ENCODE results near the gene CUX1.

The CUX1 gene

GRCh38 chr7:102317231-102318059 is 500.0 kb downstream of the CUX1 start:
- H3K4me1 ChIP-seq (ENCODE audit: control insufficient read depth, insufficient read depth, low read length): no peaks in the 10 kb centered on the region
- H3K9me3 ChIP-seq (ENCODE audit: control insufficient read depth, insufficient read depth, low read depth, low read length): no peaks in the 10 kb centered on the region
- CTCF ChIA-PET: interaction anchor here (0.9 kb wide), 1 partner anchor 17 kb away, joined by 3 read pairs; no protein-coding TSS in a partner anchor
- H3K27ac ChIP-seq (ENCODE audit: extremely low read depth, low read depth, low read length): no peak overlapping the region
- POLR2A ChIA-PET: no interaction called here
- no peak overlapping the region for H3K4me3 ChIP-seq (ENCODE audit: low read depth, low read length)
- TF ChIP-seq KLF16 (tag by site-specific recombination; IDR thresholded peaks at IDR 0.05): no peak
- TF ChIP-seq GLIS1 (tag by site-specific recombination; IDR thresholded peaks at IDR 0.05): peak; percentile 21; the same call in 1 of the 2 replicates
- no peak for TF ChIP-seq ZNF623 (tag by site-specific recombination; IDR thresholded peaks at IDR 0.05)
- no peak for TF ChIP-seq ZNF621 (tag by site-specific recombination; IDR thresholded peaks at IDR 0.05)
- TF ChIP-seq, protein P1, sequence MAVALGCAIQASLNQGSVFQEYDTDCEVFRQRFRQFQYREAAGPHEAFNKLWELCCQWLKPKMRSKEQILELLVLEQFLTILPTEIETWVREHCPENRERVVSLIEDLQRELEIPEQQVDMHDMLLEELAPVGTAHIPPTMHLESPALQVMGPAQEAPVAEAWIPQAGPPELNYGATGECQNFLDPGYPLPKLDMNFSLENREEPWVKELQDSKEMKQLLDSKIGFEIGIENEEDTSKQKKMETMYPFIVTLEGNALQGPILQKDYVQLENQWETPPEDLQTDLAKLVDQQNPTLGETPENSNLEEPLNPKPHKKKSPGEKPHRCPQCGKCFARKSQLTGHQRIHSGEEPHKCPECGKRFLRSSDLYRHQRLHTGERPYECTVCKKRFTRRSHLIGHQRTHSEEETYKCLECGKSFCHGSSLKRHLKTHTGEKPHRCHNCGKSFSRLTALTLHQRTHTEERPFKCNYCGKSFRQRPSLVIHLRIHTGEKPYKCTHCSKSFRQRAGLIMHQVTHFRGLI (tag by site-specific recombination; IDR thresholded peaks at IDR 0.05): no peak
- peak; percentile 43; the same call in 1 of the 2 replicates for TF ChIP-seq GLIS2 (tag by site-specific recombination; IDR thresholded peaks at IDR 0.05)
- TF ChIP-seq ZIC2 (tag by site-specific recombination; IDR thresholded peaks at IDR 0.05): peak; percentile 15; the same call in 1 of the 2 replicates
- peak; percentile 64 for TF ChIP-seq ZFHX2 (tag by site-specific recombination; conservative IDR thresholded peaks at IDR 0.05)
- TF ChIP-seq, protein P2, sequence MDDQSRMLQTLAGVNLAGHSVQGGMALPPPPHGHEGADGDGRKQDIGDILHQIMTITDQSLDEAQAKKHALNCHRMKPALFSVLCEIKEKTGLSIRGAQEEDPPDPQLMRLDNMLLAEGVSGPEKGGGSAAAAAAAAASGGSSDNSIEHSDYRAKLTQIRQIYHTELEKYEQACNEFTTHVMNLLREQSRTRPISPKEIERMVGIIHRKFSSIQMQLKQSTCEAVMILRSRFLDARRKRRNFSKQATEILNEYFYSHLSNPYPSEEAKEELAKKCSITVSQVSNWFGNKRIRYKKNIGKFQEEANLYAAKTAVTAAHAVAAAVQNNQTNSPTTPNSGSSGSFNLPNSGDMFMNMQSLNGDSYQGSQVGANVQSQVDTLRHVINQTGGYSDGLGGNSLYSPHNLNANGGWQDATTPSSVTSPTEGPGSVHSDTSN (CRISPR knock-in tag; IDR thresholded peaks at IDR 0.05): no peak
- peak; percentile 68 for TF ChIP-seq EGR2 (tag by site-specific recombination; IDR thresholded peaks at IDR 0.05; ENCODE audit: low read depth)
- TF ChIP-seq SETDB1 (IDR thresholded peaks at IDR 0.05; ENCODE audit: insufficient read length, low read length): no peak
- no peaks in the 10 kb centered on the region; a peak in 1 of 3 replicates for H3K36me3 ChIP-seq (ENCODE audit: control insufficient read depth in 2 of 2, insufficient read depth in 1 of 2, low read length in 2 of 2)

DNA sequence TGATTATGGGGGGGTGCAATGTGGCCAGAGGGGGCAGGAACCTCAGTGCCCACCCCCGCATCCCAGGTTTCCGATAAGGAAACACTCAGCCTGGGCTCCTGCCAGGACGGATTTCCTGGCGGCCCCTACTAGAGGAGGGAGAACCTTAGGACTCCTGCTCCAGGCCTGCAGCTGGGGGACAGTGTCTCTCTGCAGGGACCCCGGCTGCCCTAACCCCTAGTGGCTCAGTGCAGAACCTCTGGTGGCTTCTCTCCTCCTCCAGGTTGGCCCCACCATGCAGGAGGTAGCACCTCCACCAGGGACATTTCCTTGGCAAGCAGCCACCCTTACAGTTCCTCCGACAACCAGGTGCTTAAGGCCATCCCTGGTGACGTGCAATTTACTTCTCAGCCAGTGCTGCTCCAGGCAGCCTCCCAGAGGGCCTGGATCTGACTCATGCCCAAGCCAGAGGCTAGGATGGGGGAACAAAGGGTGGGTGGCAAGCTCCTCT is 501.1 kb downstream of the CUX1 start:
- Histone ChIP-seq H3K27ac (ENCODE audit: extremely low read depth, low read depth, low read length) (no peak overlapping the region), H3K4me1 (ENCODE audit: control insufficient read depth, insufficient read depth, low read length) (no peaks in the 10 kb centered on the region), H3K36me3 (ENCODE audit: control insufficient read depth in 2 of 2, insufficient read depth in 1 of 2, low read length in 2 of 2) (no peaks in the 10 kb centered on the region; a peak in 1 of 3 replicates), H3K4me3 (ENCODE audit: low read depth, low read length) (no peak overlapping the region), H3K9me3 (ENCODE audit: control insufficient read depth, insufficient read depth, low read depth, low read length) (no peaks in the 10 kb centered on the region)
- ChIA-PET POLR2A (no interaction called here), CTCF (no interaction called here)
- TF ChIP-seq, protein P3, sequence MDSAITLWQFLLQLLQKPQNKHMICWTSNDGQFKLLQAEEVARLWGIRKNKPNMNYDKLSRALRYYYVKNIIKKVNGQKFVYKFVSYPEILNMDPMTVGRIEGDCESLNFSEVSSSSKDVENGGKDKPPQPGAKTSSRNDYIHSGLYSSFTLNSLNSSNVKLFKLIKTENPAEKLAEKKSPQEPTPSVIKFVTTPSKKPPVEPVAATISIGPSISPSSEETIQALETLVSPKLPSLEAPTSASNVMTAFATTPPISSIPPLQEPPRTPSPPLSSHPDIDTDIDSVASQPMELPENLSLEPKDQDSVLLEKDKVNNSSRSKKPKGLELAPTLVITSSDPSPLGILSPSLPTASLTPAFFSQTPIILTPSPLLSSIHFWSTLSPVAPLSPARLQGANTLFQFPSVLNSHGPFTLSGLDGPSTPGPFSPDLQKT (IDR thresholded peaks at IDR 0.05; ENCODE audit: borderline replicate concordance, low read depth, low read length): no peak
- TF ChIP-seq ZNF664 (tag by site-specific recombination; IDR thresholded peaks at IDR 0.05) (no peak), ZXDB (tag by site-specific recombination; IDR thresholded peaks at IDR 0.05) (no peak), SCRT1 (tag by site-specific recombination; IDR thresholded peaks at IDR 0.05; ENCODE audit: borderline replicate concordance) (no peak), ZNF580 (tag by site-specific recombination; IDR thresholded peaks at IDR 0.05) (no peak), ZNF10 (tag by site-specific recombination; IDR thresholded peaks at IDR 0.05) (no peak), ZIC2 (tag by site-specific recombination; IDR thresholded peaks at IDR 0.05) (peak; percentile 35), HOXD13 (CRISPR knock-in tag; IDR thresholded peaks at IDR 0.05; ENCODE audit: borderline replicate concordance) (no peak), ZNF596 (tag by site-specific recombination; IDR thresholded peaks at IDR 0.05) (no peak), SALL2 (tag by site-specific recombination; IDR thresholded peaks at IDR 0.05; ENCODE audit: borderline replicate concordance) (no peak), GLIS2 (tag by site-specific recombination; IDR thresholded peaks at IDR 0.05) (peak; percentile 50; the same call in 1 of the 2 replicates), GLIS1 (tag by site-specific recombination; IDR thresholded peaks at IDR 0.05) (peak; percentile 90), KLF8 (tag by site-specific recombination; IDR thresholded peaks at IDR 0.05) (no peak), CTCF (tag by site-specific recombination; IDR thresholded peaks at IDR 0.05) (0 out of 2 replicates have a peak, but pooled peaks have one; percentile 29), ZNF2 (tag by site-specific recombination; IDR thresholded peaks at IDR 0.05) (no peak), ZNF214 (tag by site-specific recombination; IDR thresholded peaks at IDR 0.05; ENCODE audit: borderline replicate concordance) (no peak), ZFHX2 (tag by site-specific recombination; conservative IDR thresholded peaks at IDR 0.05) (0 out of 2 replicates have a peak, but pooled peaks have one; percentile 9), ZNF394 (tag by site-specific recombination; IDR thresholded peaks at IDR 0.05; ENCODE audit: borderline replicate concordance) (no peak), GFI1B (tag by site-specific recombination; IDR thresholded peaks at IDR 0.05) (no peak), ZNF19 (tag by site-specific recombination; IDR thresholded peaks at IDR 0.05; ENCODE audit: low read depth) (no peak)
